Astrocyte of the spinal cord (primary cell): ENCODE measurements around the gene ATP8B1.

Experiments used
- DNase-seq: peaks from one replicate; pipeline ENCODE4 v3.0.0; 2011; ENCODE audit warnings: low read depth, low spot score
- H3K4me3 ChIP-seq: 2 replicates; pipeline ENCODE4 v1.5.1; 2011; ENCODE audit warnings: low read depth, mild to moderate bottlenecking, low read length, moderate library complexity
- CTCF ChIP-seq: IDR thresholded peaks from 2 replicates; pipeline ENCODE4 v1.5.1; 2012; ENCODE audit warnings: low read depth, mild to moderate bottlenecking, low read length, inconsistent platforms
- in situ Hi-C: cut with HindIII; loops from 2 replicates; pipeline ENCODE4 v1.10.0; 2017; ENCODE audit warnings: low sequenced_read_pairs

Gene ATP8B1

DNA sequence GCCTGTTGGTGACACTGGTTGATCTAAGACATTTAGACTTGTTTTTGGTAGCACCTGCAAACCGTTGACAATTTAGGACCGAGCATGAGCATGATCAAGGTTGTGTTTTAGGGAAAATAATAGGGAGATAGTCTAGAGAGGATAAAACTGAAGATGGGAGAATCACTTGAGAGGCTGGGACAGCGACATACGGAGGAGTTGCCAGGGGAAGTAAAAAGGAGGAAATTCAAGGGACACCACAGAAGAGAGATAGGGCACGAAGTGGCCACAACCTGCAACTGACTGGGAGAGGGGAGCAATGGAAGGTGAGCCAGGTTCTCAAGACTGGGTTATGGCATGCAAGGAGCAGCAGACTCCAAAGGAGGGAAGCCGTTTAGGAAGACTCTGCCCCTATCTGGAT is 1.4 kb upstream of the ATP8B1 start:
- H3K4me3 ChIP-seq, result no peak overlapping the region
- no peak for TF ChIP-seq CTCF
- no peak for DNase-seq
- in situ Hi-C loops, result no loop called here

DNA sequence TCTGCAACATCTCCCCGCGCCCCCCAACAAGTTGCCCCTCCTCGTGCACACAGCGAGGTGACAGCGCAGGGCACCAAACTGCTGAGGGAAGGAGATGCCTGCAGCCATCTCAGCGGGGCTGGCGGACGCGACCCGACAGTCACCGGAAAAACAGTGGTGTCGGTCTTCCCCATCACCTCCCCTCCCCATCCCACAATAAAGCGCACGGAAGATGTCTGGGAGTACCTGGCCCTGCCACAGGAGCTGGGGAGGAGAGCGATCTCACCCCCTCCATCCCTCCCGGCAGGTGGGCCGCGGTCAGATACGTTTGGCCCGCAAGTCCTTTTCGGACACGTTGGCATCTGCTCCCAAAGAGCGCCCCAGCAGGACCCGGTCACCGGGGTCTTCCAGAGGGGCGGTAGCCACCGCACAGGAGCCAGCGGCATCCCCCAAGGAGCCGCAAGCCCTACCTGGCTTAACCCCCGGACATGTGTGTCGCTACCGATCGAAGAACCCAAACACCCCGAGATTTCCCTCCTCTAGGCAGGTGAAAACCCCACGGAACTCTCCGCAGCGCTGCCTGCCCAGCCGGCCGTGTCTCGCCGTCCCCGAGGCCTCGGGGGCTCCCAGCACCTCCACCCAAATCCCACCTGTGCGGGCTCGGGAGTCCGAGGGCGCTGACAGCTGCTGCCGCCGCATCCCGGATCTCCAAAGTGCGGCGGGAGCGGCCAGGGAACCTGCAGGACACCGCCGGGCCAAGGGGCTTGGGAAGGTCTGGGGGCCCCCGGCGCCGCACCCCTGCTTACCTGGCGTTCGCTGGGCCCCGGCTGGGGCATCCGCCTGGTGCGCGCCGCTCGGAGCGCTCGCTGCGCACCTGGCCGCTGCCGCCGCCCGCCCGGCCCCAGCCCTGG is 657 bp downstream of the ATP8B1 start:
- in situ Hi-C loops, result no loop called here
- DNase-seq, result no peak
- peak overlapping the region; percentile 92 for H3K4me3 ChIP-seq
- no peak for TF ChIP-seq CTCF

GRCh38 chr18:57801761-57802212 is 1.3 kb downstream of the ATP8B1 start:
- no peak for TF ChIP-seq CTCF
- in situ Hi-C loops, result no loop called here
- peak overlapping the region; percentile 92 for H3K4me3 ChIP-seq
- no peak for DNase-seq

- in situ Hi-C loops, result no loop called here
- DNase-seq, result no peak
- TF ChIP-seq CTCF, result no peak
- peak overlapping the region; percentile 92 for H3K4me3 ChIP-seq
These were observed 1.8 kb downstream of the ATP8B1 start for GRCh38 chr18:57801325-57801724.

GRCh38 chr18:57798713-57799373 is 4.3 kb downstream of the ATP8B1 start:
- DNase-seq, result no peak
- no peak overlapping the region for H3K4me3 ChIP-seq
- in situ Hi-C loops, result no loop called here
- no peak for TF ChIP-seq CTCF

DNA sequence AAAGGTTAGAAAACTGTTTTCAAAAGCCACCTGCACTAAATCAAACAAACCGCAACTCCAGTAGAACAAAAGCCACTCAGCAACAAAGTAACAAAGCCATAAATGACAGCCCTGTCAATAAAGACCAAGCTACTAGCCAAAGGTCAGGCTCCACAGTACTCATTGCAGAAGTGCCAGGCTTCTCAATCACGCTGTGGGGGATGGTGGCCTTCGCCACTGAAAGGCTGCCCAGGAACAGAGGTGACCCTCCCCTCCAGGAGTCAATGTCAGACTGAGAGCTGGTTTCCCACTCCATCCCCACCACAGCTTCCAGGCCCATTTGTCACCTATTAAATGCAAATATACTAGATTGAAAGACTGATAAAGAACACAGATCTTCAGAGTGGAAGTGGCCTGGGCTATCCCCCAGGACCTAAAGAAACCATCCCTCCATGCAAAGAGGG is 5.9 kb downstream of the ATP8B1 start:
- DNase-seq, result no peak
- no peak for TF ChIP-seq CTCF
- no peak overlapping the region for H3K4me3 ChIP-seq
- in situ Hi-C loops, result no loop called here
